NCI-H82 (cell line): ENCODE measurements around the gene PRKG1.

Source experiments
- DNase-seq: peaks from one replicate; lab custom pipeline; 2025; lab: John Stamatoyannopoulos, UW

The PRKG1 gene

DNA sequence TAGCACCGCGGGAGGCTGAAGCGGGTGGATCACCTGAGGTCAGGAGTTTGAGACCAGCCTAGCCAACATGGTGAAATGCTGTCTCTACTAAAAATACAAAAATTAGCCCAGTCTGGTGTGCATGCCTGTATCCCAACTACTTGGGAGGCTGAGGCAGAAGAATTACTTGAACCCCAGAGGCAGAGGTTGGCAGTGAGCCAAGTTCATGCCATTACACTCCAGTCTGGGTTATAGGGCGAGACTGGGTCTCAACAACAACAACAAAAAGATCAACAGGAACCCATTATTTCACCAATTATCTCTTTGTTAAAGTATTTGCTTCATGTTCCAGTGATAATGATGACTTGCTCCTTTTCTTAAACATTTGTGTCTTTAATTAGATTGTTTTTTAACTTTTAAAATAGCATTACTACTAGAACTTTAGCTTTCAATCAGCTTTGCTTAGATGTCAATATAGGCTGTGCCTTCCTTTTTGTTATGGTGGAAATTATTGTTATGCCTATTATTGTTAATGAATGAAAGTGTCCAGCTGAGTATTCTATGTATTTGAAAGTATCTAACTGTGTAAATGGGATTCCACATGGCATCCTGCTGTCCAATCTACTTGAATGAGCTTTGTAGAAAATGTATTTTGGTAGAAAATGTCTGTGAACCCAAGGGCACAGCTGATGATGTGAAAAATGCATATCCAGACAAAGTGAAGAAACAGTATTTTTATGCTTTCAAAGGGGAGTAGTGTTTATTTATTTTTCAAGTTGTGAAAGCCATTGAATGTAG is 686.8 kb downstream of the PRKG1 start:
- no peak for DNase-seq

DNA sequence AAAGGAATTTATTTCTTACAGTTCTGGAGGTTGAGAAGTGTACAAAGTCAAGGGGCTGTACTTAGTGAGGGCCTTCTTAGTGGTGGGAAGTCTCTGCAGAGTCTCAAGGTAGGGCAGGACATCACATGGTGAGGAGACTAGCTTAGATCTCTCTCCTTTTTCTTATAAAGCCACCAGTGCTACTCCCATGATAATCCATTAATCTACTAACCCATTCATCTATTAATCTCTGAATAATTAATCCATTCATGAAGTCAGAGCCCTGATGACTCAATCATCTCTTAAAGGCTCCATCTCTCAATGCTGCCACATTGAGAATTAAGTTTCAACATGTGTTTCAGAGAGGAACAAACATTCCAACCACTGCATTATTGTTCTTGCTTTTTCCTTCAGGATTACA is 689.5 kb downstream of the PRKG1 start:
- DNase-seq = no peak

DNA sequence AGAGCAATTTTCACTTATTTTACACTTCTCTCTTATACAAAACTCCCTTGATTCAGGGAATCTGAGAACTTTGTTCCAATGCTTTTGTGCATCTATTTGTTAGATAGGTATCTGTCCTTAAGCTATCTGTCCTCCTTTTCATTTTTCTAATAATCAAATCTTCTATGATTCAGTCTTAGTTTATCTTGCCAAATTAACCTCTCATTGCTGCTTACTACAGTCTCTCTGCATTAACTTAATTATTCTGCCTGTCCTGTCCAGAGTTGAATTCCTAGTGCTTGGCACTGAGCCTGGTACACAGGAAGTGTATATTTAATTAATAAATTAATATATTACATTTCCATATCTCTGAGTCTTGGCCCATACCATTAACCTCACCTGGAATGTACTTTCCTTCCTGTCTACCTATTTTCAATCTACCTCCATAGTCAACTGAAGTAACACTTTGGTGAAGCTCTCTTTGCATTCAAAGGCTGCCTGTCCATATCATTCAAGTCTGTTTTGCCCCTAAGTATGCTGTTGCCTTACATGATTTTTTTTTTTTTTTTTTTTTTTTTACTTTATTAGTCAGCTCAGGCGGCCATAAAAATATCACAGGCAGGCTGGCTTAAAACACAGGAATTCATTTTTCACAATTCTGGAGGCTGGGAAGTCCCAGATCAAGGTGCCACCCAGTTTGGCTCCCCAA is 691.1 kb downstream of the PRKG1 start:
- DNase-seq = no peak

DNA sequence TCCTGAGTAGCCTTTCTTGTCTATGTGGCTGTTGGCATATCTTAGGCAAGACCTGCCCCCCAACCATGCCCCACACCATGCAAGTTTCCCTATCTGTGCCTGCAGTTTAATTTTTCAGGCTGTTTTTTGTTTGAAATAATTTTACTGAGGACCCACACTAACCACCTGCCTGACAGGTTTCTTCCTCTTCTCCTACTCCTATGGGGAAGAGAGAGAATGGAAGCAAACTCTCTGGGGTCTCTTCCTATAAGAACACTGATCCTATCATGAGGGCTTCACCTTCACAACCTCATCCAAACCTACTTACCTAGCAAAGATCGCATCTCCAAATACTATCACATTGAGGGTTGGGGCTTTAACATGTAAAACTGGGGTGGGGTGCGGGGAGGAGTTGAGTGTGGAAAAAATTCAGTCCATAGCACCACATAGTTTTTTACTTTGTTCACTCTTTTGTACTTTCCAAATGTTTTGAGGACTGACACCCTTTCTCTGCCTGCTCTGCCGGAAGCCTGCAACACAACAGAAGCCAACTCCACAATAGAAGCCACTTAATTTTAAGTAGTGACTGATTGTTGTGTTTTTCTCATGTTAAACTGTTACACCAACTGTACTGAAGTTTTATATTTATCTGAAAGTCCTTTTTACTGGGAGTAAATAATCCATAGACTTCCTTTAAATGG is 692.3 kb downstream of the PRKG1 start:
- DNase-seq = no peak

DNA sequence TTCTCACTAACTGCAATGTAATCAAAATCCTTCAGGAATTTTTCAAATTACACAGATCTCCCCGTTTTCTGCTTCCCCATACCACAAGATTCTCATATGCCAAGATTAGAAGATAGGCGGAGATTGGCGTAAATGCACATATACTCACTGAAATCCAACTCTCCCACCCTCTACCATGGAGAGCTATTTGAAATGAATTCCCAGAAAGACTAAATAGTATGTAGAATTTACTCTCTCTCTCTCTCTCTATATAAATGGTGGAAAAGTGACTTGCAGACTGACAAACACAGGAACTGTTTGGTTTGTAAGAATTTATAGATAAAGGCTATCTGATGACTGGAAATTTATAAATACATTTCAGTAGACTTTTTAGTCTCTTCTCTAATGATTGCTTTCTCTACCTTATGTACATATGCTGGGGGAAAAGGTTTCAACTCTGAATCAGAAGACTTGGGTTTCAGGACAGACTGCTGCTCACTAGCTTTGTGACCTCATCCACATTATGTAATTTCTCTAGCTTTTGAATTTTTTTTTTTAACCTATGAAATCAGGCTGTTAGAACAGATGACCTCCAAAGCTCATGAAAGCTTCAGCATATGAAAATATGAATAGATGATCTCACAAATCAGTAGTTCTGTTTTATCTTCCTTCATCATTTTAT is 692.9 kb downstream of the PRKG1 start:
- no peak for DNase-seq

DNA sequence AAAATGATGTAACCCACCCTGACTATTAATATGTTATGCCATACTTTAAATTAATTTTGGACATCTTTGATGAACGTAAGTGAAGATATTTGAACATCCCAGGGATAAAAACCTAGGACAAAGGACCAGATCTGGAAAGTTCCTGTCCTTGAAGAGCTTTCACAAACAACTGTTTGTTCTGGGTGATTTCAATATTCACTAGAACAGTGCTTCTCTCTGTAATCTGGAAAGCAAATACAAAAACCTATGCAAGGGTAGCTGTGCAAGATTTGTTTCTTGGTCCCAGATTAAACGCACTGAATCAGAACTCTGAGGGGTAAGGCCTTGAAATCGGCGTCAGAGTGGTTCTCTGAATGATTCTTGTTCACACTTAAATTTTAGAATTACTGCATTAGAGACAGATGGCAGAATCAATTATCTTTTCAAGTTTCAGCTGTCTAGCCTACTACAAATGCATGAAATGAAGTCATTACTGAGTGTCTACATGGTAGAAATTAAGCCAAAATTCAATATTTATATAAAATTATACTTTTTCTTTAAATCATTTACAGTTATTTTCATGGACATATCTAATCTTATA is 694.7 kb downstream of the PRKG1 start:
- no peak for DNase-seq

DNA sequence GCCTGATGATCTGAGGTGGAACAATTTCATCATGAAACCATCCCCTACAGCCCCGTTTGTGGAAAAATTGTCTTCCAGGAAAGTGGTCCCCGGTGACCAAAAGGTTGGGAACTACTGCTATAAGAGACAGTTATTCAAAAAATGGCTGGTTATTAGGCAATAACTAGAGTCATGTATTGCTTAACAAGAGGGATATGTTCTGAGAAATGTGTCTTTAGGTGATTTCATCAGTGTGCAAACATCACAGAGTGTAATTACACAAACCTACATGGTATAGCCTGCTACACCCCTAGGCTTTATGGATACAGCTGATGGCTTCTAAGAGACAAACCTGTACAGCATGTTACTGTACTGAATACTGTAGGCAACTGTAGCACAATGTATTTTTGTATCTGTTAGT is 696.4 kb downstream of the PRKG1 start:
- DNase-seq = no peak

DNA sequence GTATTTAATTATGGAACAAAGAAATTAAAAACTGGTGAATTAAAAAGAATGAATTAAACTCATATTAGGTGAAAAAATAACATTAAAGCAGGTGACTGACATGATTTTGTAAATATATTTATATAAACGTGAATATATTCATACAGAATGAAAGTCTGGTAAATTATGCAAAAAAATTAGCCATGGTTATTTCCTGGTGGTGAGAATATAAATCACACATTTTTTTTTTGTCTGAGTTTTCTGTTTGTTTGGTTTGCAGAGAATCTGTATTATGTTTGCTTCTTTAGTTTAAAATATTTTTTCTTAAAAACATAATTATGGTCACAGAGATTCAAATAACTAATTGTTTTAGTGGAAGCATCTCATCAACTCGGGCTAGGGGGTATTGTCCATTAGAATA is 698.1 kb downstream of the PRKG1 start:
- DNase-seq = no peak

DNA sequence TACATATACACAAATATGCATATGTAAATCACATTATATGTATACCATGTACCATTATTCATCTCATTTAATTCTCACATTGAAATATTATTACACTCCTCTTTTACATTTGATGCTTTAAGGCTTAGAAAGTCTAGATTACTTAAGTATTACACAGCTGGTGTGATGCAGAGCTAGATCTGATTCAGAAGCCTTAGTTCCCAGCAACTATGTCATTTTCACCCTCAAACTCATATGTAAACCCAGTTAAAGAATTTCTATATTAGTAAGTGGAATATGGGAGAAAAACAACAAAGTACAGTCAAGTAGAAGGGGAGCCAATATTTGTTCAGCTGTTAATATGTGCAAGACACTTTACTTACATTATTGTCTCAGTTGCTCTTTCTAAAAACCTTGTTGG is 699.4 kb downstream of the PRKG1 start:
- no peak for DNase-seq

DNA sequence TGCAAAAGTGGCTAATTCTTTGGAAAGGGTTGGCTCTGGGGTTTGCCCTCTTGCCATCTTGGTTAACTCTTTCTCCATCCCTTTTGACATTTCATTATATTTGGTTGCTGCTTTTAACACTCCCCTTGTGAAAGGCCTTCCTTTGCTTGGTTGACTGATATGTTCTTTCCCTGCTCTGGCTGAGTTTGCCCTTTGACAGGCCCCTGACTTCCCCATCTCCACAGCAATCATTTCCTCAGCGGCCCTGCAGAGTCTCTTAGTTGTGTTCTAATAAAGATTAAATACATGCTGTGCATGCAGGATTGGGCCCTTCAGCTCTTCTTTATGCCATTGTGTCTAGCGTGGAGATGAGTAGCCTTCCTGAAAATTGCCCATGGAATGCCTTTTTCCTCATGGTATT is 709.7 kb downstream of the PRKG1 start:
- DNase-seq = no peak

DNA sequence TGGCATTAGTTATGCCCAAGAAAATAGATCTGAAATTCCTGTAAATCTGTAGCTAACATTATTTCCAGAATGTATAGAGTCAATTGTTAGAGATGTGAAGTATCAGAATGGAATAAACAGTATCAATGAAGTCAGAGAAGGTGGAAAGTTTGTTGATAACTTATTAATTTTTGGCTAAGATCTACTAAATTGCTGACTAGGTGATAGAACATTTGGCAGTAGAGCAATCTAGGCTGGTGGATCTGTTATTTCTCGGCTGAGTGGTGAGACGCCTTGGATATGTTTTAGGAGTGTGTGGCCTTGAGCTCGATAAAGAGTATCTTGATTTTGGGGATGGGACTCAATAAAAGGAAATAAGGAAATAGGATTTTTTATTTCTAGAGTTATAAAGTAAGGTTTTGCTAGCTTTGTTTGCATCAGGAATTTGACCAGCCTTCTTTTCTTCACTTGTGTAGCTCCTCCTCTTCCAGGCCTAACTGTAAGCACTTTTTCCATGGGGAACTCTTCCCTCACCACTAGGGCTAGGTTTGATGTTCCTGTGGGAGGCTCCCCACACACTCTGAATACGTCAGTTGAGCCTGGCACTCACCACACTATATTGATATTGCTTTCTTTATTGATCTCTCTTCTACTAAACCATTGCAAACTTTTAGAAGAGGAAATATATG is 711.9 kb downstream of the PRKG1 start:
- DNase-seq = no peak

DNA sequence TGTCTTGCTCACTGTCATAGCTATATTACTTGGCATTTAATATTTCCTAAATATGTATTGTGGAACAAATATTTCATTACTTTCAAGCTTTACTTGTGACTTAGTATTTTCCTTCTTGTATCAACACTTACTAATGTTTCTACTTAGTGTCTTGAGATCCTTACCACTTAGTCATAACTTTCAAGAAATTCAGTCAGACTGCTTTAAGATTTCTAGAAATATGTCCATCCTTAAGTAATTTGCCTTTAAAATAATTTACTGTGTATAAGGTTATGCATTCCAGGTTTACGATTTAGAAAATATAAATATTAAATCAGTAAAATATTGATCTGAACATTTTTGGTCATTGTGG is 712.4 kb downstream of the PRKG1 start:
- DNase-seq = no peak

DNA sequence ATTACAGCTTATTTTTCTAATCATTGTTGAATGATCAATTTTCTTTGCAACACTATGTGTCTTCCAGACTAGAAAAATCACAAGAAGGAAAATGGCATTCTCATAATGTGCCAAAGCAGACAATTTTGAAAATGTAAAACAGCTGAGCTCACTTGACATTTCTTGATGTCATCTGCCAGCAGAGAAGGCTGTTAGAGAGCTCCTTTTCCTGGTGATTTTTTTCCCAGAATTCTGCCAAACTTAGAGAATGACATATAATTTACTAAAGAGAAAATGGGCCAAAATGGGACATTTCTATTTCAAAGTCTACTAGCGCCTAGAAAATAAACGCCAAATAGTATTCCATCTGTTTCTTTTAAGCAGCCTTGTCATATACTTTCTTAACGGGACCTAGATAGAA is 714.0 kb downstream of the PRKG1 start:
- no peak for DNase-seq

DNA sequence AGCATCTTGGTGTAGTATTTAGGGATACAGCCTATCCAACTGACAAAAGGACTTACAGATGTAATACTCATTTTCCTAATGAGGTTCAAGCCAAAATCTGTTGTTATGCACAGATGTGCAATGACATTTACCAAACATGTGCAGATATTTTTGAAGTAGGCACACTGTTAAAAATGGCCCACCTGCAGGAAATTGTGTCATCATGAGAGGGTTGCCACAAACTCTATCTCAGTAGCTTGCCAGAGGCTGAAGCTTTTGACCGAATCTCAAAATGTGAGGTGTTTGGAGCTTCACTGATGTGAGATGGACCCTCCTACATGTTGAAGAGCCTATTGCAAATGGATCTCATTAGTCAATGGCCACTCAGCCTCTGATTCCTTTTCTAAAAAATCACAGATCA is 714.8 kb downstream of the PRKG1 start:
- DNase-seq = no peak

DNA sequence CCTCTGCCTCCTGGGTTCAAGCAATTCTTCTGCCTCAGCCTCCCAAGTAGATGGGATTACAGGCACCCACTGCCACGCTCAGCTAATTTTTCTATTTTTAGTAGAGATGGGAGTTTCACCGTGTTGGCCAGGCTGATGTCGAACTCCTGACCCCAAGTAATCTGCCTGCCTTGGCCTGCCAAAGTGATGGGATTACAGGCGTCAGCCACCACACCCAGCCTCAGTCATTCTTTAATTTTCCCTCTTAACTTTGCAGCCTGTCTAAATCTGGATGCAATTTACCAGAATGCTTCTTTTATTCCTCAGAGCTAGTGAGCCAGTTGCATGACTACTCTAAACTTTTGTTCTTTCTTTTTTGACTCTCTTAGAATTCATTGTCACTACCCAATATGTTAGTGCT is 715.6 kb downstream of the PRKG1 start:
- DNase-seq = no peak

DNA sequence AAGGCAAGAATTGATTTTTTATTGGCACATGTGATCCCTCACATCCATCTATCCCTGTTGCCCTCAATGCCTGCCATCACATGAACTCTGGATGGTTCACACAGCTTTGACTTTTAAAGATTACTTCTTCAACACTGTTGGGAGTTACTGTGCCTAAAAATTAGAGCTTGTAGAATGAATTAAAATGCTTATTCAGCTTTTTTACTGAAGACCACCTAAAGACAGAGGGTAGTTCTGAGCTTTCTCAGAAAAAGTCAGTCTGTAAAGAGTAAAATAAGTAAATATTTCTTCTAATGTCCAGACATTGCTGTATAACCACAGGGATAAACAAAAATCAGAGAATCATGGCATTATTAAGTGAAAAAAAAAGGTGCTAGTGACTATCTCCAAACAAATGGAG is 718.4 kb downstream of the PRKG1 start:
- DNase-seq = no peak

DNA sequence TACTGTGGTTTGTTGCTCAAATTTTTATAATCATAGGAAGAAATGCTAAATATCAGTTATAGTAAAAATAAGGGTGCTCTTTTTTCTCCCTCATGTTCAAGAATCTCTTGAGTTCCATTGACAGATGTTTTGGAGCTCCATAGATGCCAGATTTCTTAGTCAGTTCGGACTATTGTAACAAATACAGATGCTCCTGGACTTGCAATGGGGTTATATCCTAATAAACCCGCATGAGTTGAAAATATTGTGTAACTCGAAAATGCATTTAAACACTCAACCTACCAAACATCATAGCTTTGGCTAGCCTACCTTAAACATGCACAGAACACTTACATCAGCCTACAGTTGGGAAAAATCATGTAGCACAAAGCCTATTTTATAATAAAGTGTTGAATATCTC is 725.8 kb downstream of the PRKG1 start:
- no peak for DNase-seq

DNA sequence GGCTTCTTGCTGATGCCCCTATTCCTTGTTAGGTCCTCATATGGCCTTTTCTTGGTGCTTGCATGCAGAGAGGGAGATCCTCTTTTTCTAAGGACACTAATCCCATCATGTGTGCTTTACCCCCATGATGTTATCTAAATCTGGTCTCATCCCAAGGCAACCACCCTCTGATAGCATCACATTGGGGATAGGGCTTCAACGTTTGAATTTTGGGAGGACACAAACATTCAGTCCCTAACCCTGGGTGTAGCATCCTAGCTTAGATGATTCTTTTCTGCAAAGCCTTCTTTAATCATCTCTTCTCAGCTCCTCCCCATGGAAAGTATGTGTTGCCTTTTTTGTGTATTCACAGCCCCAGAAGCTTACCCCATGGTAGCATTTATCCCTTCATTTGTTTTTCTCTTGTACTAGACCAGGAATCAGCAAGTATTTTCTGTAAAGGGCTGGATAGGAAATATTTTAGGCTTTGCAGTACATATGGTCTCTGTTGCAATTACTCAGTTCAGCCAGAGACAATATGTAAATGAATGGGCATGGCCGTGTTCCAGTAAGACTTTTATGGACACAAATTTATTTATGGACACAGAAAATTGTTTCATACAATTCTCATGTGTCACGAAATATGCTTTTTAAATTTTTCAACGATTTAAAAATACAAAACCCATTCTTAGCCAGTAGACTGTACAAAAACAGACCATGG is 726.6 kb downstream of the PRKG1 start:
- no peak for DNase-seq

DNA sequence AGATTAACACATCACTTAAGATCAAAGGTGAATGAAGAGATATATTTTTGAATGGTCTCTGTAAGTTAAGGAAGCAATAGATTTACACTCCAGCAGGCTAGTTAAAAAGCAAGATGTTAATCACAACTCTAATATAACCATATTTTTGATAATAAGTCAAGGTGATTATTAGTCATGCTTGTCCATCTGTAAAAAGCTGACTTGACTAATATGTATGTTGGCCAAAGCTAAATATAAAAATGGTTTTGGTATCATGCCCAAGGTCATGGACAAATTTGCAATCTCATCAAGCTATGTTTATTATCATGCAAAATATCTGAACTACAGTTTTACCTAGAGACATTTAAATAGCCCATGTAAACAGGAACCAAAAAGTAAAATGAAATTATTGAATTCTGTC is 727.7 kb downstream of the PRKG1 start:
- DNase-seq = no peak

DNA sequence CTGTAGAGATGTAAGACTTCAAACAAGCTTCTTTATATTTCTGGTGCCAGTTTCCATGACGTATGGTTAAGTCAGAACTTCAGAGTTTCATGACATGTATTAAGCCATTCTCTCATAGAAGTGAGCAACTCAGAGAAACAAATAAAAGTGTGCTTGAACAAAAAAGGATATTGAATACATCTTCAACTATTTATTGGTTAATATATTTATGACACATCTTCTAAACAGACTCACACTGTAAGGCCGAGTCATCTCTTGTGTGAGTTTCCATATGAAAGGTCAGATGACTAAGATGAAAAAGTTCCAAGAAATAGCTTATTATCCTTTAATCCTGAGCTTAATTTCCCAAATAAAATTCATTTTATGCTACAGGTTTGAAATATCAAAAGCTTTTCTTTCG is 730.6 kb downstream of the PRKG1 start:
- no peak for DNase-seq

DNA sequence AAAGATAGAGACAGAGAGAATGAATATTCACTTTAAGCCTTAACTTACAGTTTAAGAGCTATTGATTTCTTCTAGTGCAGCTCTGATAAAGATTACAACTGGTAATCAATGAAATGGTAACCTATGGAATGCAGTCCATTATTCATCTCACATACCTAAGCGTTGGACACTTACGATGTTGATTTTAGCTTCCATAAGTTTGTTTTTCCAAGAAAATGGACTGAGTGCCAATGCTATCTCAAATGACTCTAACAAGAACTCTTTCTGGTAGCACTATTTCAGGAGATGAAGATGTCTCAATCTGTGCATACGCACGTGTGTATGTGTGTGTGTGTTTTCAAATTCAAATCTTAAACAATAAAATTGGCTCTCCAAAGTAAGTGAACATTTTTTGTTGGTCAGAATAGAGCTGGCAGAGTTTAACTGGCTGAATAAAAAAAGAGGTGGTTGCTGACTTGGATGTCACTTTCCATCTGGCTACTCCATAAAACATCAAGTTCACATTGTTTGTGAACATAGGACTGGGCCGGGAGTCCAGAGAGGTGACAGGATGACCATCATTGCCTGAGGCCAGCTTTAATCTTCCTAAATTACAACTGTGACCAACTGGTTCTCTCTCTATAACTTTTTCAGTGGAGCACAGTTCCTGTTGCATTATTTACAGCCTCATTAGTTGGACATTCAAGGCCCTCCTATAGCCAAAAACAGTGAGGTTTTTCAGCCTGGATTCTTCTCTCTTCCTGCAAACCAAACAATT is 732.0 kb downstream of the PRKG1 start:
- DNase-seq = no peak
